A673 (cell line): ENCODE data around the gene PEAR1.

Experiments
- CTCF ChIP-seq: fragments of 300-800, 200-600 bp; sonication (generic); conservative IDR thresholded peaks from 2 replicates; pipeline ENCODE4 v1.5.1; 2017; ENCODE audit warnings: low read depth, mild to moderate bottlenecking, antibody characterized with exemption, low read length, moderate library complexity, mixed read lengths
- EZH2 ChIP-seq: fragments of 200-600 bp; sonication (generic); IDR thresholded peaks from 2 replicates; pipeline ENCODE4 v1.6.1; 2017; ENCODE audit warnings: borderline replicate concordance, low read depth, mild to moderate bottlenecking, mixed read lengths, antibody characterized with exemption, low read length; ENCODE audit not compliant: poor library complexity, severe bottlenecking

GRCh38 chr1:156844102-156844501 is 49.4 kb upstream of the PEAR1 start:
- TF ChIP-seq EZH2 (no peak), CTCF (no peak)
